HFFc6 (cell line): Measurements from ENCODE around the gene DCUN1D1. TPM values are rescaled to one million over a fixed set of nuclear protein-coding genes. Genes with fewer than 3 reads are reported as not detected.

Source experiments
- DNase-seq: peaks from one replicate; pipeline ENCODE4 v3.0.0-alpha.2; 2018
- H3K27ac Mint-ChIP-seq: 2 replicates; pipeline ENCODE4 v1.8.0; 2020; ENCODE audit warnings: mild to moderate bottlenecking, mixed read lengths
- H3K27me3 Mint-ChIP-seq: 2 replicates; pipeline ENCODE4 v1.8.0; 2021; ENCODE audit warnings: mild to moderate bottlenecking, moderate library complexity, mixed read lengths; ENCODE audit not compliant: insufficient read depth
- H3K36me3 Mint-ChIP-seq: 2 replicates; pipeline ENCODE4 v1.8.0; 2021; ENCODE audit warnings: low read depth, mixed read lengths
- H3K4me1 Mint-ChIP-seq: 2 replicates; pipeline ENCODE4 v1.8.0; 2020; ENCODE audit warnings: low read depth, mixed read lengths
- H3K4me3 Mint-ChIP-seq: 2 replicates; pipeline ENCODE4 v1.8.0; 2020; ENCODE audit warnings: mild to moderate bottlenecking, moderate library complexity, mixed read lengths
- H3K9me3 Mint-ChIP-seq: 2 replicates; pipeline ENCODE4 v1.8.0; 2020; ENCODE audit warnings: mild to moderate bottlenecking, mixed read lengths
- CTCF ChIP-seq: fragments of 200-600 bp; sonication (generic); IDR thresholded peaks from 2 replicates; pipeline ENCODE4 v1.5.0; 2021; ENCODE audit warnings: antibody characterized with exemption, mild to moderate bottlenecking
- total RNA-seq, 6 experiments: library from RNA; stranded (reverse); fragmentation: NEBNext Ultra II Directional; extraction: Animal tissue kit (Norgen Biotek cat#: 25700); gene quantifications; 2 replicates in 1 of 6; 3 replicates in 5 of 6; pipeline ENCODE4 v1.2.3, GENCODE V29; 2021

Gene DCUN1D1
- total RNA-seq, 6 experiments from 2014 or later, result 46.1 to 56.9 (median 52.2) TPM

- Mint-ChIP-seq H3K4me1 (no peaks in the 10 kb centered on the region; the same call in 1 of the 2 replicates), H3K27me3 (no peaks in the 10 kb centered on the region), H3K9me3 (no peaks in the 10 kb centered on the region), H3K36me3 (peaks cover 17% of the 10 kb centered on the region), H3K4me3 (no peak overlapping the region), H3K27ac (no peak overlapping the region)
- DNase-seq, result no peak
- no peak for TF ChIP-seq CTCF
Observed at GRCh38 chr3:182892226-182892625, 88.1 kb downstream of the DCUN1D1 start.

GRCh38 chr3:182891364-182891763, 89.0 kb downstream of the DCUN1D1 start:
- no peaks in the 10 kb centered on the region for H3K9me3 Mint-ChIP-seq
- no peak for DNase-seq
- H3K4me1 Mint-ChIP-seq, result peaks cover 9% of the 10 kb centered on the region
- no peak overlapping the region for H3K4me3 Mint-ChIP-seq
- no peak for TF ChIP-seq CTCF
- no peak overlapping the region for H3K27ac Mint-ChIP-seq
- H3K36me3 Mint-ChIP-seq, result peaks cover 17% of the 10 kb centered on the region
- no peaks in the 10 kb centered on the region for H3K27me3 Mint-ChIP-seq

GRCh38 chr3:182889948-182890629, 90.2 kb downstream of the DCUN1D1 start:
- no peak for DNase-seq
- H3K27ac Mint-ChIP-seq, result no peak overlapping the region

More at GRCh38 chr3:182889948-182890629, 90.2 kb downstream of the DCUN1D1 start:
- Mint-ChIP-seq H3K4me1 (peaks cover 20% of the 10 kb centered on the region), H3K36me3 (peaks cover 14% of the 10 kb centered on the region), H3K27me3 (no peaks in the 10 kb centered on the region), H3K4me3 (no peak overlapping the region), H3K9me3 (no peaks in the 10 kb centered on the region)
- TF ChIP-seq CTCF, result no peak

Other genes with a start within 250 kb of the DCUN1D1 start
- 10 to 100 TPM; 43.9 to 60.5 (median 51.5) TPM for gene ATP11B, start 187.0 kb downstream of the DCUN1D1 start, total RNA-seq
- gene MCCC1, start 119.0 kb upstream of the DCUN1D1 start, total RNA-seq, result 10 to 100 TPM; 15.1 to 21.2 (median 16.1) TPM
- under 1 TPM in 1 of 6 experiments, not detected in 5; 0.06 TPM for gene LAMP3, start 182.2 kb upstream of the DCUN1D1 start, total RNA-seq